T-helper 1 cell treated with Interleukin-12 subunit alpha and Interleukin-12 subunit beta and Interleukin-4 antibody, amounts not matched to agents 30 μg/mL and 1 μg/mL, for 36 hours (primary cell): ENCODE results near the gene KIF7.

Experiments used
- H3K27ac Mint-ChIP-seq: one replicate; pipeline ENCODE4 v1.8.0; 2021; ENCODE audit warnings: mild to moderate bottlenecking, mixed read lengths
- H3K27me3 Mint-ChIP-seq: one replicate; pipeline ENCODE4 v1.8.0; 2021; ENCODE audit warnings: low read depth, mixed read lengths
- H3K36me3 Mint-ChIP-seq: one replicate; pipeline ENCODE4 v1.8.0; 2021; ENCODE audit warnings: low read depth, mixed read lengths
- H3K4me1 Mint-ChIP-seq: one replicate; pipeline ENCODE4 v1.8.0; 2021; ENCODE audit warnings: low read depth, mixed read lengths
- H3K4me3 Mint-ChIP-seq: one replicate; pipeline ENCODE4 v1.8.0; 2021; ENCODE audit warnings: mild to moderate bottlenecking, moderate library complexity, mixed read lengths
- H3K9me3 Mint-ChIP-seq: one replicate; pipeline ENCODE4 v1.8.0; 2021; ENCODE audit warnings: mixed read lengths

The KIF7 gene

GRCh38 chr15:89674526-89674925, 19.3 kb upstream of the KIF7 start:
- no peaks in the 10 kb centered on the region for H3K4me1 Mint-ChIP-seq
- no peak overlapping the region for H3K4me3 Mint-ChIP-seq
- peaks cover 10% of the 10 kb centered on the region for H3K27me3 Mint-ChIP-seq

GRCh38 chr15:89673165-89673512, 17.9 kb upstream of the KIF7 start:
- H3K4me3 Mint-ChIP-seq, result no peak overlapping the region
- H3K9me3 Mint-ChIP-seq, result no peaks in the 10 kb centered on the region
- no peaks in the 10 kb centered on the region for H3K36me3 Mint-ChIP-seq
- H3K27me3 Mint-ChIP-seq, result peaks cover 6% of the 10 kb centered on the region
- H3K4me1 Mint-ChIP-seq, result no peaks in the 10 kb centered on the region
- no peak overlapping the region for H3K27ac Mint-ChIP-seq

More at GRCh38 chr15:89674526-89674925, 19.3 kb upstream of the KIF7 start:
- Mint-ChIP-seq H3K9me3 (no peaks in the 10 kb centered on the region), H3K27ac (no peak overlapping the region), H3K36me3 (no peaks in the 10 kb centered on the region)

- H3K4me1 Mint-ChIP-seq, result no peaks in the 10 kb centered on the region
These were observed 17.2 kb upstream of the KIF7 start for GRCh38 chr15:89672221-89673164.

GRCh38 chr15:89671687-89672086, 16.4 kb upstream of the KIF7 start:
- no peak overlapping the region for H3K4me3 Mint-ChIP-seq

More at GRCh38 chr15:89672221-89673164, 17.2 kb upstream of the KIF7 start:
- peaks cover 13% of the 10 kb centered on the region for H3K27me3 Mint-ChIP-seq
- no peak overlapping the region for H3K27ac Mint-ChIP-seq
- no peak overlapping the region for H3K4me3 Mint-ChIP-seq
- no peaks in the 10 kb centered on the region for H3K36me3 Mint-ChIP-seq
- H3K9me3 Mint-ChIP-seq, result no peaks in the 10 kb centered on the region

GRCh38 chr15:89670971-89671560, 15.8 kb upstream of the KIF7 start:
- H3K4me3 Mint-ChIP-seq, result no peak overlapping the region
- no peak overlapping the region for H3K27ac Mint-ChIP-seq
- H3K27me3 Mint-ChIP-seq, result peaks cover 9% of the 10 kb centered on the region
- no peaks in the 10 kb centered on the region for H3K9me3 Mint-ChIP-seq
- no peaks in the 10 kb centered on the region for H3K4me1 Mint-ChIP-seq
- H3K36me3 Mint-ChIP-seq, result no peaks in the 10 kb centered on the region

More at GRCh38 chr15:89671687-89672086, 16.4 kb upstream of the KIF7 start:
- no peak overlapping the region for H3K27ac Mint-ChIP-seq
- no peaks in the 10 kb centered on the region for H3K36me3 Mint-ChIP-seq
- H3K9me3 Mint-ChIP-seq, result no peaks in the 10 kb centered on the region
- H3K27me3 Mint-ChIP-seq, result peaks cover 9% of the 10 kb centered on the region
- H3K4me1 Mint-ChIP-seq, result no peaks in the 10 kb centered on the region

GRCh38 chr15:89669941-89670340, 14.7 kb upstream of the KIF7 start:
- no peak overlapping the region for H3K4me3 Mint-ChIP-seq
- H3K36me3 Mint-ChIP-seq, result no peaks in the 10 kb centered on the region
- H3K27me3 Mint-ChIP-seq, result peaks cover 11% of the 10 kb centered on the region
- peaks cover under 1% of the 10 kb centered on the region for H3K4me1 Mint-ChIP-seq
- H3K9me3 Mint-ChIP-seq, result no peaks in the 10 kb centered on the region
- H3K27ac Mint-ChIP-seq, result no peak overlapping the region

GRCh38 chr15:89669309-89669865, 14.1 kb upstream of the KIF7 start:
- no peaks in the 10 kb centered on the region for H3K36me3 Mint-ChIP-seq
- H3K9me3 Mint-ChIP-seq, result no peaks in the 10 kb centered on the region
- peaks cover 2% of the 10 kb centered on the region for H3K4me1 Mint-ChIP-seq
- H3K27ac Mint-ChIP-seq, result no peak overlapping the region
- H3K27me3 Mint-ChIP-seq, result peaks cover 16% of the 10 kb centered on the region
- no peak overlapping the region for H3K4me3 Mint-ChIP-seq

- H3K36me3 Mint-ChIP-seq, result no peaks in the 10 kb centered on the region
- H3K4me3 Mint-ChIP-seq, result no peak overlapping the region
- peaks cover 2% of the 10 kb centered on the region for H3K4me1 Mint-ChIP-seq
- no peak overlapping the region for H3K27ac Mint-ChIP-seq
- H3K9me3 Mint-ChIP-seq, result no peaks in the 10 kb centered on the region
- peaks cover 22% of the 10 kb centered on the region for H3K27me3 Mint-ChIP-seq
These were observed 12.9 kb upstream of the KIF7 start for GRCh38 chr15:89668171-89668570.

- Mint-ChIP-seq H3K36me3 (no peaks in the 10 kb centered on the region), H3K27me3 (peaks cover 25% of the 10 kb centered on the region), H3K4me1 (peaks cover 2% of the 10 kb centered on the region), H3K4me3 (peak overlapping the region; percentile 48), H3K27ac (no peak overlapping the region), H3K9me3 (no peaks in the 10 kb centered on the region)
These were observed 12.4 kb upstream of the KIF7 start for GRCh38 chr15:89667706-89667960.

GRCh38 chr15:89666858-89667705, 11.8 kb upstream of the KIF7 start:
- Mint-ChIP-seq H3K4me3 (peak overlapping the region; percentile 48), H3K27me3 (peaks cover 30% of the 10 kb centered on the region), H3K9me3 (no peaks in the 10 kb centered on the region), H3K4me1 (peaks cover 2% of the 10 kb centered on the region), H3K36me3 (no peaks in the 10 kb centered on the region), H3K27ac (no peak overlapping the region)

GRCh38 chr15:89666184-89666857, 11.1 kb upstream of the KIF7 start:
- no peaks in the 10 kb centered on the region for H3K9me3 Mint-ChIP-seq
- no peak overlapping the region for H3K4me3 Mint-ChIP-seq
- H3K4me1 Mint-ChIP-seq, result peaks cover 2% of the 10 kb centered on the region
- no peak overlapping the region for H3K27ac Mint-ChIP-seq
- H3K36me3 Mint-ChIP-seq, result no peaks in the 10 kb centered on the region
- peaks cover 32% of the 10 kb centered on the region for H3K27me3 Mint-ChIP-seq

- H3K4me1 Mint-ChIP-seq, result peaks cover 2% of the 10 kb centered on the region
- no peaks in the 10 kb centered on the region for H3K9me3 Mint-ChIP-seq
- no peak overlapping the region for H3K27ac Mint-ChIP-seq
- H3K36me3 Mint-ChIP-seq, result no peaks in the 10 kb centered on the region
- peaks cover 34% of the 10 kb centered on the region for H3K27me3 Mint-ChIP-seq
- H3K4me3 Mint-ChIP-seq, result no peak overlapping the region
These were observed 10.3 kb upstream of the KIF7 start for GRCh38 chr15:89665449-89666181.

GRCh38 chr15:89664441-89665350, 9.4 kb upstream of the KIF7 start:
- Mint-ChIP-seq H3K9me3 (no peaks in the 10 kb centered on the region), H3K4me1 (peaks cover 2% of the 10 kb centered on the region), H3K27ac (no peak overlapping the region), H3K36me3 (no peaks in the 10 kb centered on the region), H3K27me3 (peaks cover 40% of the 10 kb centered on the region), H3K4me3 (peak overlapping the region; percentile 45)
